ENCODE measurements around the gene RGL4. TPM values are rescaled to one million over a fixed set of nuclear protein-coding genes. Genes with fewer than 3 reads are reported as not detected.
A peak's percentile ranks its signal among the peaks of the same experiment; 100 is the strongest.

RGL4 gene
- total and polyA plus RNA-seq, 2 of the 13 experiments (the other 11 are each of a cell fraction or from before 2014, with no cell fraction given) = not detected

GRCh38 chr22:23716811-23717801 lies 26.3 kb downstream of the RGL4 start (continued):
- TF ChIP-seq, protein P1, sequence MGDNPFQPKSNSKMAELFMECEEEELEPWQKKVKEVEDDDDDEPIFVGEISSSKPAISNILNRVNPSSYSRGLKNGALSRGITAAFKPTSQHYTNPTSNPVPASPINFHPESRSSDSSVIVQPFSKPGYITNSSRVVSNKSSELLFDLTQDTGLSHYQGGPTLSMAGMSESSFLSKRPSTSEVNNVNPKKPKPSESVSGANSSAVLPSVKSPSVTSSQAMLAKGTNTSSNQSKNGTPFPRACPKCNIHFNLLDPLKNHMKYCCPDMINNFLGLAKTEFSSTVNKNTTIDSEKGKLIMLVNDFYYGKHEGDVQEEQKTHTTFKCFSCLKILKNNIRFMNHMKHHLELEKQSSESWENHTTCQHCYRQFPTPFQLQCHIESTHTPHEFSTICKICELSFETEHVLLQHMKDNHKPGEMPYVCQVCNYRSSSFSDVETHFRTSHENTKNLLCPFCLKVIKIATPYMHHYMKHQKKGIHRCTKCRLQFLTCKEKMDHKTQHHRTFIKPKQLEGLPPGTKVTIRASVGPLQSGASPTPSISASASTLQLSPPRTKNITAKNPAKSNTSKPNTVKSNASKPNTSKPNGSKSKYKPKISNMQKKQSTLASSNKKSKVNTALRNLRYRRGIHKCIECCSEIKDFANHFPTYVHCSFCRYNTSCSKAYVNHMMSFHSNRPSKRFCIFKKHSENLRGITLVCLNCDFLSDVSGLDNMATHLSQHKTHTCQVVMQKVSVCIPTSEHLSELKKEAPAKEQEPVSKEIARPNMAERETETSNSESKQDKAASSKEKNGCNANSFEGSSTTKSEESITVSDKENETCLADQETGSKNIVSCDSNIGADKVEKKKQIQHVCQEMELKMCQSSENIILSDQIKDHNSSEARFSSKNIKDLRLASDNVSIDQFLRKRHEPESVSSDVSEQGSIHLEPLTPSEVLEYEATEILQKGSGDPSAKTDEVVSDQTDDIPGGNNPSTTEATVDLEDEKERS (CRISPR knock-in tag; IDR thresholded peaks at IDR 0.05) = no peak
- TF ChIP-seq, protein P2, sequence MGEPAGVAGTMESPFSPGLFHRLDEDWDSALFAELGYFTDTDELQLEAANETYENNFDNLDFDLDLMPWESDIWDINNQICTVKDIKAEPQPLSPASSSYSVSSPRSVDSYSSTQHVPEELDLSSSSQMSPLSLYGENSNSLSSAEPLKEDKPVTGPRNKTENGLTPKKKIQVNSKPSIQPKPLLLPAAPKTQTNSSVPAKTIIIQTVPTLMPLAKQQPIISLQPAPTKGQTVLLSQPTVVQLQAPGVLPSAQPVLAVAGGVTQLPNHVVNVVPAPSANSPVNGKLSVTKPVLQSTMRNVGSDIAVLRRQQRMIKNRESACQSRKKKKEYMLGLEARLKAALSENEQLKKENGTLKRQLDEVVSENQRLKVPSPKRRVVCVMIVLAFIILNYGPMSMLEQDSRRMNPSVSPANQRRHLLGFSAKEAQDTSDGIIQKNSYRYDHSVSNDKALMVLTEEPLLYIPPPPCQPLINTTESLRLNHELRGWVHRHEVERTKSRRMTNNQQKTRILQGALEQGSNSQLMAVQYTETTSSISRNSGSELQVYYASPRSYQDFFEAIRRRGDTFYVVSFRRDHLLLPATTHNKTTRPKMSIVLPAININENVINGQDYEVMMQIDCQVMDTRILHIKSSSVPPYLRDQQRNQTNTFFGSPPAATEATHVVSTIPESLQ (CRISPR knock-in tag; conservative IDR thresholded peaks at IDR 0.05) = 0 out of 2 replicates have a peak, but pooled peaks have one; percentile 41
- TF ChIP-seq ZBTB7A (CRISPR knock-in tag; IDR thresholded peaks at IDR 0.05) (peak; percentile 74), TFDP1 (CRISPR knock-in tag; IDR thresholded peaks at IDR 0.05; ENCODE audit: borderline replicate concordance) (peak; percentile 90), NR2F1 (CRISPR knock-in tag; IDR thresholded peaks at IDR 0.05) (peak in 1 of 2 experiments; percentile 37; a peak in 1 of 4 replicates), MXI1 (IDR thresholded peaks at IDR 0.05; ENCODE audit: borderline replicate concordance, low read depth, low read length) (no peak; the same call in 2 of the 3 replicates), ATF7-NPFF (CRISPR knock-in tag; IDR thresholded peaks at IDR 0.05; ENCODE audit: low read depth) (peak; percentile 69; the same call in 1 of the 2 replicates), PHF8 (CRISPR knock-in tag; IDR thresholded peaks at IDR 0.05) (peak; percentile 92), RERE (CRISPR knock-in tag; IDR thresholded peaks at IDR 0.05; ENCODE audit: low read depth) (no peak), ZNF607 (CRISPR knock-in tag; IDR thresholded peaks at IDR 0.05; ENCODE audit: borderline replicate concordance) (peak; percentile 78), ZNF740 (CRISPR knock-in tag; IDR thresholded peaks at IDR 0.05) (no peak), NFIC (IDR thresholded peaks at IDR 0.05; ENCODE audit: low read length) (no peak), ZNF253 (CRISPR knock-in tag; IDR thresholded peaks at IDR 0.05; ENCODE audit: borderline replicate concordance) (peak; percentile 89; the same call in 1 of the 2 replicates), PCBP2 (optimal IDR thresholded peaks at IDR 0.05; ENCODE audit: low read depth, low read length, poor library complexity, severe bottlenecking) (no peak), MBD4 (IDR thresholded peaks at IDR 0.05; ENCODE audit: borderline replicate concordance, low read length) (no peak)
